Trophoblast cell (in vitro differentiated cells and primary cell): ENCODE measurements around the gene BIVM.

ENCODE experiments used
- DNase-seq, 2 donors: peaks; one replicate each; pipeline ENCODE4 v3.0.0-alpha.2; 2016
- H2AFZ ChIP-seq: 2 replicates; pipeline ENCODE4 v1.6.1; 2013; ENCODE audit warnings: low read length, moderate library complexity, mild to moderate bottlenecking; ENCODE audit not compliant: insufficient read depth, poor library complexity
- H2AK5ac ChIP-seq: 2 replicates; pipeline ENCODE4 v1.6.1; 2013; ENCODE audit warnings: mild to moderate bottlenecking, low read length
- H2BK120ac ChIP-seq: 2 replicates; pipeline ENCODE4 v1.6.1; 2013; ENCODE audit warnings: low read length, mild to moderate bottlenecking, moderate library complexity; ENCODE audit not compliant: insufficient read depth, poor library complexity
- H2BK12ac ChIP-seq: 2 replicates; pipeline ENCODE4 v1.6.1; 2013; ENCODE audit warnings: mild to moderate bottlenecking, low read length, moderate library complexity
- H2BK5ac ChIP-seq: 2 replicates; pipeline ENCODE4 v1.6.1; 2013; ENCODE audit warnings: low read length, low read depth, moderate library complexity, mild to moderate bottlenecking; ENCODE audit not compliant: poor library complexity
- H3K14ac ChIP-seq: 2 replicates; pipeline ENCODE4 v1.6.1; 2013; ENCODE audit warnings: mild to moderate bottlenecking, low read length
- H3K18ac ChIP-seq: 2 replicates; pipeline ENCODE4 v1.6.1; 2013; ENCODE audit warnings: mild to moderate bottlenecking, low read length
- H3K23ac ChIP-seq: 2 replicates; pipeline ENCODE4 v1.6.1; 2013; ENCODE audit warnings: low read length
- H3K27ac ChIP-seq: 2 replicates; pipeline ENCODE4 v1.5.1; 2013; ENCODE audit warnings: low read depth, mild to moderate bottlenecking, inconsistent platforms, low read length, moderate library complexity
- H3K27me3 ChIP-seq: 2 replicates; pipeline ENCODE4 v1.6.1; 2013; ENCODE audit warnings: inconsistent platforms, mild to moderate bottlenecking, low read length, moderate library complexity; ENCODE audit not compliant: insufficient read depth
- H3K36me3 ChIP-seq, 2 experiments: 1 replicate in 1 of 2; 2 replicates in 1 of 2; pipeline ENCODE4 v1.6.1; 2013; ENCODE audit warnings: low read length in 2 of 2, mild to moderate bottlenecking in 2 of 2, moderate library complexity in 1 of 2; ENCODE audit not compliant: insufficient read depth in 2 of 2, control insufficient read depth in 1 of 2
- H3K4ac ChIP-seq: 2 replicates; pipeline ENCODE4 v1.6.1; 2013; ENCODE audit warnings: low read depth, mild to moderate bottlenecking, low read length, moderate library complexity
- H3K4me1 ChIP-seq, 2 experiments: 1 replicate in 1 of 2; 2 replicates in 1 of 2; pipeline ENCODE4 v1.6.1; 2013; ENCODE audit warnings: low read length in 2 of 2, mild to moderate bottlenecking in 2 of 2, moderate library complexity in 1 of 2; ENCODE audit not compliant: insufficient read depth in 2 of 2, control insufficient read depth in 1 of 2
- H3K4me2 ChIP-seq: 2 replicates; pipeline ENCODE4 v1.6.1; 2013; ENCODE audit warnings: inconsistent platforms, mild to moderate bottlenecking, low read length, moderate library complexity
- H3K4me3 ChIP-seq: 2 replicates; pipeline ENCODE4 v1.5.1; 2013; ENCODE audit warnings: mild to moderate bottlenecking, low read depth, low read length, inconsistent platforms
- H3K79me1 ChIP-seq: one replicate; pipeline ENCODE4 v1.6.1; 2013; ENCODE audit warnings: low read length
- H3K79me2 ChIP-seq: 2 replicates; pipeline ENCODE4 v1.6.1; 2013; ENCODE audit warnings: low read length, mild to moderate bottlenecking; ENCODE audit not compliant: control insufficient read depth, insufficient read depth, poor library complexity
- H3K9ac ChIP-seq: 2 replicates; pipeline ENCODE4 v1.6.1; 2013; ENCODE audit warnings: mild to moderate bottlenecking, low read length
- H3K9me3 ChIP-seq: 2 replicates; pipeline ENCODE4 v1.6.1; 2013; ENCODE audit warnings: low read depth, mild to moderate bottlenecking, control low read depth, inconsistent platforms, low read length; ENCODE audit not compliant: insufficient read depth
- H4K12ac ChIP-seq: 2 replicates; pipeline ENCODE4 v1.6.1; 2013; ENCODE audit warnings: low read depth, mild to moderate bottlenecking, low read length, moderate library complexity
- H4K8ac ChIP-seq: 2 replicates; pipeline ENCODE4 v1.6.1; 2013; ENCODE audit warnings: low read depth, mild to moderate bottlenecking, low read length, moderate library complexity
- H4K91ac ChIP-seq: one replicate; pipeline ENCODE4 v1.6.1; 2013; ENCODE audit warnings: low read depth, mild to moderate bottlenecking, low read length, moderate library complexity
- WGBS: extraction: QIAGEN DNeasy Blood & Tissue Kit; methylation state at CpG from one replicate; pipeline ENCODE4 v1.1.7; 2013; ENCODE audit warnings: missing lambda C conversion rate; ENCODE audit not compliant: insufficient read length, insufficient coverage; ENCODE audit errors: extremely low coverage; 5-methylcytosine and 5-hydroxymethylcytosine counted together

BIVM gene

DNA sequence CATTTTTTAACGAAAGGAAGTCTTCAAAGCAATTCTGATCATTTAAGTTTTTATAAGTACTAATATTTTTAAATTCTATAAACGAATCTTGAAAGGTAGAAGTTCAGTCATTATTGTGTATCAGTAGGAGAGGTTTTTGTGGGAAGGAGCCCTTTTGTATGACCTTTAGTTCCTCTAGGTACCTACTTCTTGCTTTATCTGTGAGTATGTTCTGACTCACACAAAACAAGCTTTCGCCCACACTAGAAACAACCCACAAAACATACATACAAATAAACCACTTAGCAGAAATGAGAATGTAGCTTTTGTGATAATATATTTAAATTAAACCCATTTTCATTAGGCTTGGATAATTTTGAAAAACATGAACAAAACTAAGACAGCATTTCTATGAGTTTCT is 74.7 kb downstream of the BIVM start:
- Histone ChIP-seq H3K23ac (no peak overlapping the region), H2BK12ac (no peak overlapping the region), H3K9ac (no peak overlapping the region), H3K14ac (no peak overlapping the region), H3K27ac (no peak overlapping the region), H3K27me3 (no peaks in the 10 kb centered on the region), H3K4me1 (peaks cover 0 to 2% of the 10 kb centered on the region in 2 experiments), H3K4ac (no peak overlapping the region), H3K79me2 (no peaks in the 10 kb centered on the region), H3K9me3 (no peaks in the 10 kb centered on the region), H3K36me3 (peaks cover 7 to 12% of the 10 kb centered on the region in 2 experiments), H3K18ac (no peak overlapping the region), H3K4me3 (no peak overlapping the region), H2BK120ac (no peak overlapping the region), H4K91ac (no peak overlapping the region), H2AK5ac (no peak overlapping the region), H4K8ac (no peak overlapping the region), H3K4me2 (no peak overlapping the region), H4K12ac (no peak overlapping the region), H2AFZ (no peak overlapping the region), H2BK5ac (no peak overlapping the region), H3K79me1 (no peaks in the 10 kb centered on the region)
- WGBS, result no CpG with 5 or more reads among the region's 3 CpGs
- no peak for DNase-seq

- no peak overlapping the region for H2BK12ac ChIP-seq
- H3K14ac ChIP-seq, result no peak overlapping the region
- H3K18ac ChIP-seq, result no peak overlapping the region
- H2AFZ ChIP-seq, result no peak overlapping the region
- H3K23ac ChIP-seq, result no peak overlapping the region
- no peak overlapping the region for H3K4ac ChIP-seq
- H2AK5ac ChIP-seq, result no peak overlapping the region
- no peak overlapping the region for H3K9ac ChIP-seq
- no peaks in the 10 kb centered on the region for H3K79me1 ChIP-seq
- H3K4me2 ChIP-seq, result no peak overlapping the region
- H4K91ac ChIP-seq, result no peak overlapping the region
- no peak overlapping the region for H3K4me3 ChIP-seq
- no peak overlapping the region for H4K12ac ChIP-seq
- peaks cover 0 to 2% of the 10 kb centered on the region in 2 experiments for H3K4me1 ChIP-seq
- H3K79me2 ChIP-seq, result no peaks in the 10 kb centered on the region
- no peak overlapping the region for H2BK120ac ChIP-seq
- H2BK5ac ChIP-seq, result no peak overlapping the region
- no CpG with 5 or more reads among the region's 4 CpGs for WGBS
- no peak overlapping the region for H3K27ac ChIP-seq
- no peak overlapping the region for H4K8ac ChIP-seq
- H3K36me3 ChIP-seq, result peaks cover 4 to 9% of the 10 kb centered on the region in 2 experiments
- no peak for DNase-seq
- H3K27me3 ChIP-seq, result no peaks in the 10 kb centered on the region
- no peaks in the 10 kb centered on the region for H3K9me3 ChIP-seq
Measured at GRCh38 chr13:102875256-102875655, 76.3 kb downstream of the BIVM start.

DNA sequence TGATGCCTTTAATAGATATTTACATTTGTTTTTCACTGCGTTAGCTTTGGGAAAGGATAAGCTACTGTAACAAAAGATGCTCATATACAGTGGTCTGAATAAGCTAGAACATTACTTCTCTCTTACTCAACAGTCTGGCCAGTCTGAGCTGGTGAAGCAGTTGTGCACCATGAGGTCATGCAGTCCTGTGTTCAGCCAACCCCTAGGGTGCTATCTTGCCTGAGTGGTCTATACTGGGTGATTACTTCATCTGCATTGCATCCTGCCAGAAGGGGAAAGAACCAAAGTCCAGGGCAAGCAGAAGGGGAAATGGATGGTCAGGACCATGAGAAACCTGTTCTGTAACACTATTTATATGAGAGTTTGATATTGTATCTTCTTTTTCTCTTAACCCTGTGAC is 78.4 kb downstream of the BIVM start:
- Histone ChIP-seq H2BK120ac (no peak overlapping the region), H2BK5ac (no peak overlapping the region), H3K9me3 (no peaks in the 10 kb centered on the region), H4K8ac (no peak overlapping the region), H3K36me3 (peaks cover 4 to 7% of the 10 kb centered on the region in 2 experiments), H3K27ac (no peak overlapping the region), H3K4ac (no peak overlapping the region), H3K4me2 (no peak overlapping the region), H4K91ac (no peak overlapping the region), H3K23ac (no peak overlapping the region), H2AFZ (no peak overlapping the region), H3K9ac (no peak overlapping the region), H3K27me3 (no peaks in the 10 kb centered on the region), H3K79me1 (no peaks in the 10 kb centered on the region), H4K12ac (no peak overlapping the region), H2AK5ac (no peak overlapping the region), H2BK12ac (no peak overlapping the region), H3K18ac (no peak overlapping the region), H3K4me1 (peaks cover 0 to 2% of the 10 kb centered on the region in 2 experiments), H3K4me3 (no peak overlapping the region), H3K14ac (no peak overlapping the region), H3K79me2 (no peaks in the 10 kb centered on the region)
- WGBS, result no CpG with 5 or more reads among the region's 1 CpG
- DNase-seq, result no peak

DNA sequence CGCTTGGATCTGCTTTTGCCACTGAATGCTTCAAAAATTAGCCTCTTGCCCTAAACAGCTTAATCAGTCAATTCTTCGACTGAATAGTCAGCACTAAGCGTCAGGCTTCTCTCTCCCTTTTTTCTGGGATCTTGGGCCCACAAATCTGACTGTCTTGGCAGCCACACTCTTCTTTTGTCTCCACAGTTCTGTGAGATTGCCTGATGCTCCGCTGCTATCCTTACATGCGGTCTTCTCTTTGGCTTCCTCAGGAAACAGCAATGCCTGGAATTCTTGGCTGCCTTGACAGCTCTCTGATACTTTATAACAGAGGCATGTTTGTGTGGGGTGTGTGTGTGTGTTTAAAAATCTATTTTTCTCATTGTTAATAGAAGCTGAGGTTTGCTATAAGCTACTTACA is 79.6 kb downstream of the BIVM start:
- WGBS, result no CpG with 5 or more reads among the region's 5 CpGs
- H3K14ac ChIP-seq, result no peak overlapping the region
- H4K8ac ChIP-seq, result no peak overlapping the region
- no peaks in the 10 kb centered on the region for H3K9me3 ChIP-seq
- H3K18ac ChIP-seq, result no peak overlapping the region
- H2AFZ ChIP-seq, result no peak overlapping the region
- no peak overlapping the region for H2BK5ac ChIP-seq
- H2AK5ac ChIP-seq, result no peak overlapping the region
- no peak for DNase-seq
- H3K4me1 ChIP-seq, result peaks cover 0 to 2% of the 10 kb centered on the region in 2 experiments
- no peak overlapping the region for H2BK120ac ChIP-seq
- H3K79me1 ChIP-seq, result no peaks in the 10 kb centered on the region
- no peak overlapping the region for H3K4me2 ChIP-seq
- H4K12ac ChIP-seq, result no peak overlapping the region
- no peak overlapping the region for H2BK12ac ChIP-seq
- no peak overlapping the region for H4K91ac ChIP-seq
- no peak overlapping the region for H3K9ac ChIP-seq
- H3K36me3 ChIP-seq, result peaks cover 2 to 5% of the 10 kb centered on the region in 2 experiments
- H3K79me2 ChIP-seq, result no peaks in the 10 kb centered on the region
- no peak overlapping the region for H3K4me3 ChIP-seq
- H3K27ac ChIP-seq, result no peak overlapping the region
- H3K23ac ChIP-seq, result no peak overlapping the region
- H3K27me3 ChIP-seq, result no peaks in the 10 kb centered on the region
- no peak overlapping the region for H3K4ac ChIP-seq
